ENCODE measurements around the gene RAB11FIP4. TPM values are rescaled to one million over a fixed set of nuclear protein-coding genes. Genes with fewer than 3 reads are reported as not detected.

The RAB11FIP4 gene
- total and polyA plus RNA-seq, 2 of the 13 experiments (the other 11 are each of a cell fraction or from before 2014, with no cell fraction given), result 28.0 to 89.3 TPM

DNA sequence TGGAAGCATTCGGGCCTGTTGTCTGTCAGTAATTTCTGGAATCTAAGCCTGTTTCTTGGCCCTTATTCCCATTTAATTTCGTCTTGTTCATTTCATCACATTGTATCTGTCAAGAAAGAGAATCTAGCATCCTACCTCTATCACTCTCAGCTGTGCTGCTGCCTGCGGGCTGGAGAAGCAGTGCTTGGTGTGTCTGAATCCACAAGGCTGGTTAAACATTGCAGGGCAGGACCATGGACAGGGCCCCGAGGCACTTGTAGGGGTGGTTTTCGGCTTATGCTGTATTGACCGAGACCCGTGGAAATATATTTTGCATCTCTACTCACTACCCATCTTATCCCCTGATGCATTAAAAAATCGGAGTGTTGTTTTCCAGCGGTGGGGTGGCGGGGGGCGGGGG, 3.1 kb downstream of the RAB11FIP4 start (continued):
- TF ChIP-seq, protein P1, sequence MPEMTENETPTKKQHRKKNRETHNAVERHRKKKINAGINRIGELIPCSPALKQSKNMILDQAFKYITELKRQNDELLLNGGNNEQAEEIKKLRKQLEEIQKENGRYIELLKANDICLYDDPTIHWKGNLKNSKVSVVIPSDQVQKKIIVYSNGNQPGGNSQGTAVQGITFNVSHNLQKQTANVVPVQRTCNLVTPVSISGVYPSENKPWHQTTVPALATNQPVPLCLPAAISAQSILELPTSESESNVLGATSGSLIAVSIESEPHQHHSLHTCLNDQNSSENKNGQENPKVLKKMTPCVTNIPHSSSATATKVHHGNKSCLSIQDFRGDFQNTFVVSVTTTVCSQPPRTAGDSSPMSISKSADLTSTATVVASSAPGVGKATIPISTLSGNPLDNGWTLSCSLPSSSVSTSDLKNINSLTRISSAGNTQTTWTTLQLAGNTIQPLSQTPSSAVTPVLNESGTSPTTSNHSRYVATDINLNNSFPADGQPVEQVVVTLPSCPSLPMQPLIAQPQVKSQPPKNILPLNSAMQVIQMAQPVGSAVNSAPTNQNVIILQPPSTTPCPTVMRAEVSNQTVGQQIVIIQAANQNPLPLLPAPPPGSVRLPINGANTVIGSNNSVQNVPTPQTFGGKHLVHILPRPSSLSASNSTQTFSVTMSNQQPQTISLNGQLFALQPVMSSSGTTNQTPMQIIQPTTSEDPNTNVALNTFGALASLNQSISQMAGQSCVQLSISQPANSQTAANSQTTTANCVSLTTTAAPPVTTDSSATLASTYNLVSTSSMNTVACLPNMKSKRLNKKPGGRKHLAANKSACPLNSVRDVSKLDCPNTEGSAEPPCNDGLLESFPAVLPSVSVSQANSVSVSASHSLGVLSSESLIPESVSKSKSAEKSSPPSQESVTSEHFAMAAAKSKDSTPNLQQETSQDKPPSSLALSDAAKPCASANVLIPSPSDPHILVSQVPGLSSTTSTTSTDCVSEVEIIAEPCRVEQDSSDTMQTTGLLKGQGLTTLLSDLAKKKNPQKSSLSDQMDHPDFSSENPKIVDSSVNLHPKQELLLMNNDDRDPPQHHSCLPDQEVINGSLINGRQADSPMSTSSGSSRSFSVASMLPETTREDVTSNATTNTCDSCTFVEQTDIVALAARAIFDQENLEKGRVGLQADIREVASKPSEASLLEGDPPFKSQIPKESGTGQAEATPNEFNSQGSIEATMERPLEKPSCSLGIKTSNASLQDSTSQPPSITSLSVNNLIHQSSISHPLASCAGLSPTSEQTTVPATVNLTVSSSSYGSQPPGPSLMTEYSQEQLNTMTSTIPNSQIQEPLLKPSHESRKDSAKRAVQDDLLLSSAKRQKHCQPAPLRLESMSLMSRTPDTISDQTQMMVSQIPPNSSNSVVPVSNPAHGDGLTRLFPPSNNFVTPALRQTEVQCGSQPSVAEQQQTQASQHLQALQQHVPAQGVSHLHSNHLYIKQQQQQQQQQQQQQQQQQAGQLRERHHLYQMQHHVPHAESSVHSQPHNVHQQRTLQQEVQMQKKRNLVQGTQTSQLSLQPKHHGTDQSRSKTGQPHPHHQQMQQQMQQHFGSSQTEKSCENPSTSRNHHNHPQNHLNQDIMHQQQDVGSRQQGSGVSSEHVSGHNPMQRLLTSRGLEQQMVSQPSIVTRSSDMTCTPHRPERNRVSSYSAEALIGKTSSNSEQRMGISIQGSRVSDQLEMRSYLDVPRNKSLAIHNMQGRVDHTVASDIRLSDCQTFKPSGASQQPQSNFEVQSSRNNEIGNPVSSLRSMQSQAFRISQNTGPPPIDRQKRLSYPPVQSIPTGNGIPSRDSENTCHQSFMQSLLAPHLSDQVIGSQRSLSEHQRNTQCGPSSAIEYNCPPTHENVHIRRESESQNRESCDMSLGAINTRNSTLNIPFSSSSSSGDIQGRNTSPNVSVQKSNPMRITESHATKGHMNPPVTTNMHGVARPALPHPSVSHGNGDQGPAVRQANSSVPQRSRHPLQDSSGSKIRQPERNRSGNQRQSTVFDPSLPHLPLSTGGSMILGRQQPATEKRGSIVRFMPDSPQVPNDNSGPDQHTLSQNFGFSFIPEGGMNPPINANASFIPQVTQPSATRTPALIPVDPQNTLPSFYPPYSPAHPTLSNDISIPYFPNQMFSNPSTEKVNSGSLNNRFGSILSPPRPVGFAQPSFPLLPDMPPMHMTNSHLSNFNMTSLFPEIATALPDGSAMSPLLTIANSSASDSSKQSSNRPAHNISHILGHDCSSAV (CRISPR knock-in tag; IDR thresholded peaks at IDR 0.05; ENCODE audit: borderline replicate concordance), result no peak
- TF ChIP-seq, protein P2, sequence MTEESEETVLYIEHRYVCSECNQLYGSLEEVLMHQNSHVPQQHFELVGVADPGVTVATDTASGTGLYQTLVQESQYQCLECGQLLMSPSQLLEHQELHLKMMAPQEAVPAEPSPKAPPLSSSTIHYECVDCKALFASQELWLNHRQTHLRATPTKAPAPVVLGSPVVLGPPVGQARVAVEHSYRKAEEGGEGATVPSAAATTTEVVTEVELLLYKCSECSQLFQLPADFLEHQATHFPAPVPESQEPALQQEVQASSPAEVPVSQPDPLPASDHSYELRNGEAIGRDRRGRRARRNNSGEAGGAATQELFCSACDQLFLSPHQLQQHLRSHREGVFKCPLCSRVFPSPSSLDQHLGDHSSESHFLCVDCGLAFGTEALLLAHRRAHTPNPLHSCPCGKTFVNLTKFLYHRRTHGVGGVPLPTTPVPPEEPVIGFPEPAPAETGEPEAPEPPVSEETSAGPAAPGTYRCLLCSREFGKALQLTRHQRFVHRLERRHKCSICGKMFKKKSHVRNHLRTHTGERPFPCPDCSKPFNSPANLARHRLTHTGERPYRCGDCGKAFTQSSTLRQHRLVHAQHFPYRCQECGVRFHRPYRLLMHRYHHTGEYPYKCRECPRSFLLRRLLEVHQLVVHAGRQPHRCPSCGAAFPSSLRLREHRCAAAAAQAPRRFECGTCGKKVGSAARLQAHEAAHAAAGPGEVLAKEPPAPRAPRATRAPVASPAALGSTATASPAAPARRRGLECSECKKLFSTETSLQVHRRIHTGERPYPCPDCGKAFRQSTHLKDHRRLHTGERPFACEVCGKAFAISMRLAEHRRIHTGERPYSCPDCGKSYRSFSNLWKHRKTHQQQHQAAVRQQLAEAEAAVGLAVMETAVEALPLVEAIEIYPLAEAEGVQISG (CRISPR knock-in tag; IDR thresholded peaks at IDR 0.05), result peak; percentile 62
- TF ChIP-seq SIX4 (CRISPR knock-in tag; IDR thresholded peaks at IDR 0.05), result peak; percentile 72; the same call in 1 of the 2 replicates
- TF ChIP-seq ZNF205 (CRISPR knock-in tag; IDR thresholded peaks at IDR 0.05), result 0 out of 2 replicates have a peak, but pooled peaks have one; percentile 56
- TF ChIP-seq KDM3A (CRISPR knock-in tag; IDR thresholded peaks at IDR 0.05; ENCODE audit: low read depth), result no peak; the same call in 1 of the 2 replicates
- TF ChIP-seq, protein P3, sequence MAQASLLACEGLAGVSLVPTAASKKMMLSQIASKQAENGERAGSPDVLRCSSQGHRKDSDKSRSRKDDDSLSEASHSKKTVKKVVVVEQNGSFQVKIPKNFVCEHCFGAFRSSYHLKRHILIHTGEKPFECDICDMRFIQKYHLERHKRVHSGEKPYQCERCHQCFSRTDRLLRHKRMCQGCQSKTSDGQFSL (CRISPR knock-in tag; IDR thresholded peaks at IDR 0.05), result no peak
- no peak for TF ChIP-seq TOPORS (CRISPR knock-in tag; IDR thresholded peaks at IDR 0.05)
- TF ChIP-seq ZNF329 (CRISPR knock-in tag; IDR thresholded peaks at IDR 0.05; ENCODE audit: low read depth), result peak; percentile 67; the same call in 1 of the 2 replicates
- peak; percentile 35; the same call in 1 of the 2 replicates for TF ChIP-seq YEATS2 (CRISPR knock-in tag; IDR thresholded peaks at IDR 0.05; ENCODE audit: borderline replicate concordance)
- TF ChIP-seq ZNF552 (CRISPR knock-in tag; IDR thresholded peaks at IDR 0.05; ENCODE audit: borderline replicate concordance), result no peak
- TF ChIP-seq, protein P4, sequence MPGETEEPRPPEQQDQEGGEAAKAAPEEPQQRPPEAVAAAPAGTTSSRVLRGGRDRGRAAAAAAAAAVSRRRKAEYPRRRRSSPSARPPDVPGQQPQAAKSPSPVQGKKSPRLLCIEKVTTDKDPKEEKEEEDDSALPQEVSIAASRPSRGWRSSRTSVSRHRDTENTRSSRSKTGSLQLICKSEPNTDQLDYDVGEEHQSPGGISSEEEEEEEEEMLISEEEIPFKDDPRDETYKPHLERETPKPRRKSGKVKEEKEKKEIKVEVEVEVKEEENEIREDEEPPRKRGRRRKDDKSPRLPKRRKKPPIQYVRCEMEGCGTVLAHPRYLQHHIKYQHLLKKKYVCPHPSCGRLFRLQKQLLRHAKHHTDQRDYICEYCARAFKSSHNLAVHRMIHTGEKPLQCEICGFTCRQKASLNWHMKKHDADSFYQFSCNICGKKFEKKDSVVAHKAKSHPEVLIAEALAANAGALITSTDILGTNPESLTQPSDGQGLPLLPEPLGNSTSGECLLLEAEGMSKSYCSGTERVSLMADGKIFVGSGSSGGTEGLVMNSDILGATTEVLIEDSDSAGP (CRISPR knock-in tag; IDR thresholded peaks at IDR 0.05; ENCODE audit: borderline replicate concordance), result no peak
- peak; percentile 89 for TF ChIP-seq SALL1 (CRISPR knock-in tag; IDR thresholded peaks at IDR 0.05)
- no peak for TF ChIP-seq DNMT1 (CRISPR knock-in tag; IDR thresholded peaks at IDR 0.05)
- TF ChIP-seq ZNF563 (CRISPR knock-in tag; IDR thresholded peaks at IDR 0.05), result no peak

All from HepG2 (cell line).